Loucy (cell line): ENCODE results near the gene LIPK.

Experiments used
- H2AFZ ChIP-seq: fragments of 200-600 bp; sonication (generic); 2 replicates; pipeline ENCODE4 v1.6.0; 2016; ENCODE audit warnings: antibody characterized with exemption, mild to moderate bottlenecking, low read length, moderate library complexity
- H3F3A ChIP-seq: fragments of 200-600 bp; 2 replicates; pipeline ENCODE4 v1.6.0; 2016; ENCODE audit warnings: antibody characterized with exemption, low read depth, mild to moderate bottlenecking
- H3K27me3 ChIP-seq: fragments of 200-600 bp; sonication (generic); 2 replicates; pipeline ENCODE4 v1.6.1; 2014; ENCODE audit warnings: low read length, mild to moderate bottlenecking; ENCODE audit not compliant: insufficient read depth, poor library complexity, severe bottlenecking
- H3K36me3 ChIP-seq: fragments of 200-600 bp; sonication (generic); 2 replicates; pipeline ENCODE4 v1.6.1; 2016; ENCODE audit warnings: low read length; ENCODE audit not compliant: insufficient read depth
- H3K4me1 ChIP-seq: fragments of 200-600 bp; sonication (generic); 2 replicates; pipeline ENCODE4 v1.5.1; 2014; ENCODE audit warnings: low read length, mild to moderate bottlenecking; ENCODE audit not compliant: insufficient read depth, poor library complexity, severe bottlenecking
- H3K4me2 ChIP-seq: fragments of 200-600 bp; sonication (generic); 2 replicates; pipeline ENCODE4 v1.6.0; 2014; ENCODE audit warnings: antibody characterized with exemption, low read length, low read depth, mild to moderate bottlenecking; ENCODE audit not compliant: poor library complexity, severe bottlenecking
- H3K4me3 ChIP-seq: fragments of 200-600 bp; sonication (generic); 2 replicates; pipeline ENCODE4 v1.5.1; 2014; ENCODE audit warnings: low read length, mild to moderate bottlenecking, mixed read lengths; ENCODE audit not compliant: poor library complexity, severe bottlenecking
- H3K79me2 ChIP-seq: fragments of 200-600 bp; sonication (generic); 2 replicates; pipeline ENCODE4 v1.6.1; 2014; ENCODE audit warnings: low read length; ENCODE audit not compliant: insufficient read depth
- H3K9ac ChIP-seq: fragments of 200-600 bp; sonication (generic); 2 replicates; pipeline ENCODE4 v1.6.0; 2014; ENCODE audit warnings: mild to moderate bottlenecking, low read depth, low read length, moderate library complexity; ENCODE audit not compliant: poor library complexity, severe bottlenecking
- H3K9me2 ChIP-seq: fragments of 200-600 bp; sonication (generic); replicated peaks from 2 replicates; pipeline ENCODE4 v1.6.1; 2016; ENCODE audit warnings: low read depth, low read length, mixed read lengths
- H3K9me3 ChIP-seq: fragments of 200-600 bp; sonication (generic); 2 replicates; pipeline ENCODE4 v1.6.1; 2014; ENCODE audit warnings: mild to moderate bottlenecking, antibody characterized with exemption, low read length, low read depth; ENCODE audit not compliant: insufficient read depth
- H4K20me1 ChIP-seq: fragments of 200-600 bp; sonication (generic); 2 replicates; pipeline ENCODE4 v1.6.0; 2014; ENCODE audit warnings: antibody characterized with exemption, low read length, mild to moderate bottlenecking; ENCODE audit not compliant: insufficient read depth, poor library complexity, severe bottlenecking
- CTCF ChIP-seq: fragments of 200-600 bp; sonication (generic); conservative IDR thresholded peaks from 2 replicates; pipeline ENCODE4 v1.5.1; 2014; ENCODE audit warnings: mild to moderate bottlenecking, antibody characterized with exemption, low read length

Gene LIPK

GRCh38 chr10:88800152-88801125 lies 94.4 kb downstream of the LIPK start:
- Histone ChIP-seq H3K27me3 (no peaks in the 10 kb centered on the region), H4K20me1 (no peaks in the 10 kb centered on the region), H3K9ac (no peak overlapping the region), H2AFZ (no peak overlapping the region), H3F3A (no peaks in the 10 kb centered on the region), H3K4me3 (no peak overlapping the region), H3K79me2 (no peaks in the 10 kb centered on the region), H3K9me3 (no peaks in the 10 kb centered on the region), H3K4me2 (no peak overlapping the region), H3K9me2 (no peaks in the 10 kb centered on the region), H3K4me1 (peaks cover 4% of the 10 kb centered on the region), H3K36me3 (no peaks in the 10 kb centered on the region)
- TF ChIP-seq CTCF: no peak
